ENCODE data around the gene FAM222B. TPM values are rescaled to one million over a fixed set of nuclear protein-coding genes. Genes with fewer than 3 reads are reported as not detected.
A peak's percentile ranks its signal among the peaks of the same experiment; 100 is the strongest.

FAM222B gene
- total and polyA plus RNA-seq, 9 of the 15 experiments (the other 6 are each of a cell fraction or from before 2014, with no cell fraction given): 4.0 to 34.6 (median 7.5) TPM

GRCh38 chr17:28750178-28751047, 92.2 kb downstream of the FAM222B start (continued):
- TF ChIP-seq, protein P1, sequence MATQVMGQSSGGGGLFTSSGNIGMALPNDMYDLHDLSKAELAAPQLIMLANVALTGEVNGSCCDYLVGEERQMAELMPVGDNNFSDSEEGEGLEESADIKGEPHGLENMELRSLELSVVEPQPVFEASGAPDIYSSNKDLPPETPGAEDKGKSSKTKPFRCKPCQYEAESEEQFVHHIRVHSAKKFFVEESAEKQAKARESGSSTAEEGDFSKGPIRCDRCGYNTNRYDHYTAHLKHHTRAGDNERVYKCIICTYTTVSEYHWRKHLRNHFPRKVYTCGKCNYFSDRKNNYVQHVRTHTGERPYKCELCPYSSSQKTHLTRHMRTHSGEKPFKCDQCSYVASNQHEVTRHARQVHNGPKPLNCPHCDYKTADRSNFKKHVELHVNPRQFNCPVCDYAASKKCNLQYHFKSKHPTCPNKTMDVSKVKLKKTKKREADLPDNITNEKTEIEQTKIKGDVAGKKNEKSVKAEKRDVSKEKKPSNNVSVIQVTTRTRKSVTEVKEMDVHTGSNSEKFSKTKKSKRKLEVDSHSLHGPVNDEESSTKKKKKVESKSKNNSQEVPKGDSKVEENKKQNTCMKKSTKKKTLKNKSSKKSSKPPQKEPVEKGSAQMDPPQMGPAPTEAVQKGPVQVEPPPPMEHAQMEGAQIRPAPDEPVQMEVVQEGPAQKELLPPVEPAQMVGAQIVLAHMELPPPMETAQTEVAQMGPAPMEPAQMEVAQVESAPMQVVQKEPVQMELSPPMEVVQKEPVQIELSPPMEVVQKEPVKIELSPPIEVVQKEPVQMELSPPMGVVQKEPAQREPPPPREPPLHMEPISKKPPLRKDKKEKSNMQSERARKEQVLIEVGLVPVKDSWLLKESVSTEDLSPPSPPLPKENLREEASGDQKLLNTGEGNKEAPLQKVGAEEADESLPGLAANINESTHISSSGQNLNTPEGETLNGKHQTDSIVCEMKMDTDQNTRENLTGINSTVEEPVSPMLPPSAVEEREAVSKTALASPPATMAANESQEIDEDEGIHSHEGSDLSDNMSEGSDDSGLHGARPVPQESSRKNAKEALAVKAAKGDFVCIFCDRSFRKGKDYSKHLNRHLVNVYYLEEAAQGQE (IDR thresholded peaks at IDR 0.05; ENCODE audit: borderline replicate concordance): peak; percentile 96
- TF ChIP-seq, protein P1 (CRISPR knock-in tag; IDR thresholded peaks at IDR 0.05; ENCODE audit: low read depth): no peak
- TF ChIP-seq NCOA4 (IDR thresholded peaks at IDR 0.05; ENCODE audit: partially characterized antibody): no peak
- TF ChIP-seq DNMT1 (IDR thresholded peaks at IDR 0.05): 0 out of 2 replicates have a peak, but pooled peaks have one; percentile 6
- TF ChIP-seq, protein P2, sequence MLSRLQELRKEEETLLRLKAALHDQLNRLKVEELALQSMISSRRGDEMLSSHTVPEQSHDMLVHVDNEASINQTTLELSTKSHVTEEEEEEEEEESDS (CRISPR knock-in tag; IDR thresholded peaks at IDR 0.05): no peak
- TF ChIP-seq E2F1 (CRISPR knock-in tag; IDR thresholded peaks at IDR 0.05): peak; percentile 70; the same call in 1 of the 2 replicates
- no peak for TF ChIP-seq HOXB6 (CRISPR knock-in tag; IDR thresholded peaks at IDR 0.05; ENCODE audit: borderline replicate concordance)
- TF ChIP-seq CHD2 (IDR thresholded peaks at IDR 0.05; ENCODE audit: low read depth, low read length): 0 out of 2 replicates have a peak, but pooled peaks have one; percentile 4
- peak; percentile 48 for TF ChIP-seq CXXC5 (CRISPR knock-in tag; IDR thresholded peaks at IDR 0.05)
- TF ChIP-seq WHSC1 (IDR thresholded peaks at IDR 0.05; ENCODE audit: low read length): no peak
- no peak for TF ChIP-seq HEY1 (CRISPR knock-in tag; IDR thresholded peaks at IDR 0.05; ENCODE audit: borderline replicate concordance)
- TF ChIP-seq TRIM24 (IDR thresholded peaks at IDR 0.05): no peak
- peak; percentile 81; the same call in 1 of the 2 replicates for TF ChIP-seq CTBP1 (IDR thresholded peaks at IDR 0.05; ENCODE audit: borderline replicate concordance)
- no peak for TF ChIP-seq CBX2 (IDR thresholded peaks at IDR 0.05; ENCODE audit: insufficient read depth, low read length, poor library complexity, severe bottlenecking)
- TF ChIP-seq ESRRA (IDR thresholded peaks at IDR 0.05; ENCODE audit: borderline replicate concordance, low read depth): peak; percentile 39; the same call in 1 of the 2 replicates
- no peak for TF ChIP-seq ZNF431 (CRISPR knock-in tag; IDR thresholded peaks at IDR 0.05)

Data from K562 (cell line).